Mesenchymal stem cell (in vitro differentiated cells and primary cell): ENCODE measurements around the gene ABCA3.

Source experiments
- DNase-seq: peaks from one replicate; pipeline ENCODE4 v3.0.0-alpha.2; 2013
- H2AFZ ChIP-seq: one replicate; pipeline ENCODE4 v1.6.1; 2013; ENCODE audit warnings: low read depth, mild to moderate bottlenecking, control low read depth, inconsistent platforms, low read length, moderate library complexity
- H2AK5ac ChIP-seq: 2 replicates; pipeline ENCODE4 v1.6.1; 2013; ENCODE audit warnings: low read length, moderate library complexity, mild to moderate bottlenecking, inconsistent platforms; ENCODE audit not compliant: severe bottlenecking
- H2BK120ac ChIP-seq: one replicate; pipeline ENCODE4 v1.6.1; 2013; ENCODE audit warnings: low read depth, mild to moderate bottlenecking, inconsistent platforms, low read length, moderate library complexity
- H2BK12ac ChIP-seq, 2 experiments: one replicate each; pipeline ENCODE4 v1.6.1; 2013; ENCODE audit warnings: inconsistent platforms in 2 of 2, low read length in 2 of 2, mild to moderate bottlenecking in 2 of 2, moderate library complexity in 2 of 2, control low read depth in 1 of 2
- H2BK15ac ChIP-seq: one replicate; pipeline ENCODE4 v1.6.1; 2013; ENCODE audit warnings: mild to moderate bottlenecking, low read depth, inconsistent platforms; ENCODE audit not compliant: poor library complexity, severe bottlenecking
- H2BK5ac ChIP-seq: 2 replicates; pipeline ENCODE4 v1.6.1; 2013; ENCODE audit warnings: low read depth, mild to moderate bottlenecking, low read length, control low read depth, inconsistent platforms; ENCODE audit not compliant: poor library complexity, severe bottlenecking
- H3K14ac ChIP-seq, 2 experiments: one replicate each; pipeline ENCODE4 v1.6.1; 2013; ENCODE audit warnings: inconsistent platforms in 2 of 2, low read length in 2 of 2, control low read depth in 1 of 2, mild to moderate bottlenecking in 1 of 2, moderate library complexity in 1 of 2
- H3K18ac ChIP-seq, 2 experiments: one replicate each; pipeline ENCODE4 v1.6.1; 2013; ENCODE audit warnings: inconsistent platforms in 2 of 2, low read length in 2 of 2, control low read depth in 1 of 2, low read depth in 1 of 2, mild to moderate bottlenecking in 1 of 2
- H3K23ac ChIP-seq, 2 experiments: one replicate each; pipeline ENCODE4 v1.6.1; 2013; ENCODE audit warnings: inconsistent platforms in 2 of 2, low read length in 2 of 2, mild to moderate bottlenecking in 2 of 2, moderate library complexity in 2 of 2, control low read depth in 1 of 2
- H3K27ac ChIP-seq: 2 replicates; pipeline ENCODE4 v1.5.1; 2013; ENCODE audit warnings: mild to moderate bottlenecking, moderate library complexity, low read length, control low read depth, inconsistent platforms; ENCODE audit not compliant: poor library complexity, severe bottlenecking
- H3K27me3 ChIP-seq, 2 experiments: 2 replicates each; pipeline versions ENCODE4 v1.6.1 to v1.7.0; 2013; ENCODE audit warnings: low read length in 2 of 2, mild to moderate bottlenecking in 2 of 2, moderate library complexity in 2 of 2, control low read depth in 1 of 2, inconsistent platforms in 1 of 2; ENCODE audit not compliant: control insufficient read depth in 1 of 2, insufficient read depth in 1 of 2
- H3K36me3 ChIP-seq, 2 experiments: 2 replicates each; pipeline versions ENCODE4 v1.6.1 to v1.7.0; 2013; ENCODE audit warnings: low read length in 2 of 2, control low read depth in 1 of 2, inconsistent platforms in 1 of 2, low read depth in 1 of 2, mild to moderate bottlenecking in 1 of 2; ENCODE audit not compliant: insufficient read depth in 2 of 2, control insufficient read depth in 1 of 2
- H3K4ac ChIP-seq, 2 experiments: one replicate each; pipeline ENCODE4 v1.6.1; 2013; ENCODE audit warnings: inconsistent platforms in 2 of 2, low read length in 2 of 2, mild to moderate bottlenecking in 2 of 2, moderate library complexity in 2 of 2, control low read depth in 1 of 2, low read depth in 1 of 2
- H3K4me1 ChIP-seq: 2 replicates; pipeline ENCODE4 v1.6.1; 2013; ENCODE audit warnings: low read depth, low read length, control low read depth; ENCODE audit not compliant: control insufficient read depth, insufficient read depth
- H3K4me2 ChIP-seq: 2 replicates; pipeline ENCODE4 v1.6.1; 2013; ENCODE audit warnings: low read length, mild to moderate bottlenecking, inconsistent platforms; ENCODE audit not compliant: poor library complexity, severe bottlenecking
- H3K4me3 ChIP-seq, 2 experiments: 2 replicates each; pipeline versions ENCODE4 v1.5.1 to v1.7.0; 2013; ENCODE audit warnings: low read length in 2 of 2, mild to moderate bottlenecking in 2 of 2, control low read depth in 1 of 2, low read depth in 1 of 2; ENCODE audit not compliant: insufficient read depth in 1 of 2
- H3K79me1 ChIP-seq: replicated peaks from 2 replicates; pipeline ENCODE4 v1.6.1; 2013; ENCODE audit warnings: mild to moderate bottlenecking, control low read depth, low read length, inconsistent platforms; ENCODE audit not compliant: poor library complexity, severe bottlenecking
- H3K9ac ChIP-seq: 2 replicates; pipeline ENCODE4 v1.7.0; 2013; ENCODE audit warnings: mild to moderate bottlenecking, low read length, moderate library complexity
- H3K9me3 ChIP-seq: 2 replicates; pipeline ENCODE4 v1.7.0; 2013; ENCODE audit warnings: mild to moderate bottlenecking, low read length; ENCODE audit not compliant: control insufficient read depth
- H4K8ac ChIP-seq: one replicate; pipeline ENCODE4 v1.6.1; 2013; ENCODE audit warnings: inconsistent platforms, mild to moderate bottlenecking, low read length, moderate library complexity
- H4K91ac ChIP-seq: one replicate; pipeline ENCODE4 v1.6.1; 2013; ENCODE audit warnings: mild to moderate bottlenecking, low read length, inconsistent platforms
- WGBS: methylation state at CpG from one replicate; pipeline ENCODE4 v1.1.7; 2013; ENCODE audit warnings: mixed read lengths; 5-methylcytosine and 5-hydroxymethylcytosine counted together

The ABCA3 gene

GRCh38 chr16:2362218-2362617, 21.7 kb upstream of the ABCA3 start:
- Histone ChIP-seq H4K8ac (no peak overlapping the region), H2BK120ac (no peak overlapping the region), H3K4me2 (no peak overlapping the region), H2BK12ac (no peak overlapping the region), H3K9me3 (peaks cover 3% of the 10 kb centered on the region), H3K23ac (no peak overlapping the region), H2AK5ac (no peak overlapping the region), H3K9ac (no peak overlapping the region), H3K14ac (no peak overlapping the region), H3K27me3 (peaks cover 4 to 11% of the 10 kb centered on the region in 2 experiments), H3K4me1 (peaks cover 5% of the 10 kb centered on the region), H3K79me1 (no peaks in the 10 kb centered on the region), H3K4me3 (no peak overlapping the region), H2BK5ac (no peak overlapping the region), H3K36me3 (no peaks in the 10 kb centered on the region), H2AFZ (no peak overlapping the region), H3K18ac (no peak overlapping the region), H3K27ac (no peak overlapping the region), H3K4ac (no peak overlapping the region), H4K91ac (no peak overlapping the region), H2BK15ac (no peak overlapping the region)
- WGBS: 66% methylated on average over 3 of the region's 3 CpGs
- DNase-seq: no peak

- Histone ChIP-seq H3K9ac (no peak overlapping the region), H2BK5ac (no peak overlapping the region), H4K91ac (no peak overlapping the region), H3K14ac (no peak overlapping the region), H3K4me3 (no peak overlapping the region), H3K23ac (no peak overlapping the region), H2BK15ac (no peak overlapping the region), H3K27ac (no peak overlapping the region), H3K4me2 (no peak overlapping the region), H2BK120ac (no peak overlapping the region), H3K36me3 (no peaks in the 10 kb centered on the region), H2AK5ac (no peak overlapping the region), H3K4me1 (peaks cover 2% of the 10 kb centered on the region), H3K79me1 (no peaks in the 10 kb centered on the region), H3K4ac (no peak overlapping the region), H4K8ac (no peak overlapping the region), H3K18ac (no peak overlapping the region), H3K9me3 (peaks cover 11% of the 10 kb centered on the region), H3K27me3 (peaks cover 4 to 11% of the 10 kb centered on the region in 2 experiments), H2AFZ (no peak overlapping the region), H2BK12ac (no peak overlapping the region)
- DNase-seq: no peak
- 81% methylated on average over 4 of the region's 4 CpGs for WGBS
Observed at GRCh38 chr16:2361129-2361528, 20.6 kb upstream of the ABCA3 start.

- H2BK120ac ChIP-seq: no peak overlapping the region
- peaks cover 11% of the 10 kb centered on the region for H3K9me3 ChIP-seq
- H3K9ac ChIP-seq: no peak overlapping the region
- no peak overlapping the region for H2BK12ac ChIP-seq
- 95% methylated on average over 4 of the region's 4 CpGs for WGBS
- no peak overlapping the region for H4K8ac ChIP-seq
- H3K79me1 ChIP-seq: no peaks in the 10 kb centered on the region
- no peak overlapping the region for H3K14ac ChIP-seq
- no peak overlapping the region for H3K4me2 ChIP-seq
- H3K36me3 ChIP-seq: no peaks in the 10 kb centered on the region
- DNase-seq: no peak
- H3K18ac ChIP-seq: no peak overlapping the region
- no peak overlapping the region for H3K4me3 ChIP-seq
- no peak overlapping the region for H2BK5ac ChIP-seq
- H2AFZ ChIP-seq: no peak overlapping the region
- no peak overlapping the region for H2BK15ac ChIP-seq
- no peak overlapping the region for H2AK5ac ChIP-seq
- no peaks in the 10 kb centered on the region for H3K4me1 ChIP-seq
- H4K91ac ChIP-seq: no peak overlapping the region
- H3K27ac ChIP-seq: no peak overlapping the region
- peaks cover 4 to 11% of the 10 kb centered on the region in 2 experiments for H3K27me3 ChIP-seq
- H3K4ac ChIP-seq: no peak overlapping the region
- no peak overlapping the region for H3K23ac ChIP-seq
Observed at GRCh38 chr16:2359919-2360318, 19.4 kb upstream of the ABCA3 start.

- no peak overlapping the region for H2BK5ac ChIP-seq
- H3K27ac ChIP-seq: no peak overlapping the region
- no peaks in the 10 kb centered on the region for H3K4me1 ChIP-seq
- H3K27me3 ChIP-seq: peaks cover 6 to 15% of the 10 kb centered on the region in 2 experiments
- no peak overlapping the region for H3K14ac ChIP-seq
- DNase-seq: no peak
- H3K36me3 ChIP-seq: no peaks in the 10 kb centered on the region
- no peak overlapping the region for H2BK12ac ChIP-seq
- no peaks in the 10 kb centered on the region for H3K79me1 ChIP-seq
- H3K9me3 ChIP-seq: peaks cover 11% of the 10 kb centered on the region
- no peak overlapping the region for H3K18ac ChIP-seq
- no peak overlapping the region for H4K8ac ChIP-seq
- H4K91ac ChIP-seq: no peak overlapping the region
- no peak overlapping the region for H3K23ac ChIP-seq
- H2BK120ac ChIP-seq: no peak overlapping the region
- H3K4ac ChIP-seq: no peak overlapping the region
- no peak overlapping the region for H2AK5ac ChIP-seq
- H3K4me3 ChIP-seq: no peak overlapping the region
- WGBS: no CpG with 5 or more reads among the region's 3 CpGs
- H2AFZ ChIP-seq: no peak overlapping the region
- no peak overlapping the region for H2BK15ac ChIP-seq
- H3K9ac ChIP-seq: no peak overlapping the region
- H3K4me2 ChIP-seq: no peak overlapping the region
Observed at GRCh38 chr16:2358811-2359210, 18.3 kb upstream of the ABCA3 start.
